GM19351 (cell line): ENCODE results near the gene ACVR2A.

Source experiments
- ATAC-seq: cut with Tn5 transposase; IDR thresholded peaks from one replicate; pipeline ENCODE4 v1.9.1; 2021; ENCODE audit warnings: mild to moderate bottlenecking, moderate library complexity; ENCODE audit not compliant: unreplicated experiment

ACVR2A gene

GRCh38 chr2:147916723-147917122, 71.9 kb downstream of the ACVR2A start:
- no peak for ATAC-seq

GRCh38 chr2:147917161-147917560, 72.3 kb downstream of the ACVR2A start:
- no peak for ATAC-seq

DNA sequence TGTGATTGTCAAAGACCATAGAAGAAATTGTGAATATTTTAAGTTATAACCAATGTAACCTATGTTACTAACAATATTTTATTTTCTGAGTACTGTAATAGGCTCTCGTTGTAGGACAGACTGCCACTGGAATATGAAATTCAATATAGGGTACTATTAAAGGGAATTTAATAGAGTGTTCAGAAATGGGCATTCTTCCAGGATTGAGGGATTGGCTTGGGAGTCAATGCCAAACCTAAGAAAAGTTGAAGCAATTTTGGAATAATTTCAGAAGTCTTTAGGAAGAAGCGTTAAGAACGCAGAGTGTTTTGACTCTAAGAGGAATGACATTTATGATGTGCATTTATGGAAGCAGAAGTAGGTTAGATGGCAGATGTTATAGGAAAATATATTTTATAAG, 79.0 kb downstream of the ACVR2A start:
- ATAC-seq, result no peak

DNA sequence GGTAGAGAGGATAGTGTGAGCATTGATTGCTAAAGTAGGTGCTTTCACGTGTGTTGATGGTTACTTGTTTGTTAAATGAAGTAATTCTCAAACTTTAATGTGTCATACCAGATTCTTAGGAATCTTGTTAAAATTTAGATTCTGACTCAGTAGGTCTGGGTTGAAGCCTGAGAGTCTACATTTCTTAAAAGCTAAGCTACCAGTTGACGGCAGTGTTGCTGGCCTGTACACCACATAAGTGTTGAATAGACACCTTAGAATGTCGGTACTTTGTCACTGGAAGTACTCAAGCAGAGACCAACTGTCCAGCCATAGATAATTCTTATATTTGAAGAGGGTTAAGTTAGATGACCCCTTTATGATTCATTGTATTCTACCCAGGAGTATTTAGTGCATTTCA, 79.8 kb downstream of the ACVR2A start:
- ATAC-seq, result no peak

- no peak for ATAC-seq
Measured at GRCh38 chr2:147925886-147926285, 81.1 kb downstream of the ACVR2A start.

GRCh38 chr2:147927053-147927588, 82.3 kb downstream of the ACVR2A start:
- no peak for ATAC-seq

DNA sequence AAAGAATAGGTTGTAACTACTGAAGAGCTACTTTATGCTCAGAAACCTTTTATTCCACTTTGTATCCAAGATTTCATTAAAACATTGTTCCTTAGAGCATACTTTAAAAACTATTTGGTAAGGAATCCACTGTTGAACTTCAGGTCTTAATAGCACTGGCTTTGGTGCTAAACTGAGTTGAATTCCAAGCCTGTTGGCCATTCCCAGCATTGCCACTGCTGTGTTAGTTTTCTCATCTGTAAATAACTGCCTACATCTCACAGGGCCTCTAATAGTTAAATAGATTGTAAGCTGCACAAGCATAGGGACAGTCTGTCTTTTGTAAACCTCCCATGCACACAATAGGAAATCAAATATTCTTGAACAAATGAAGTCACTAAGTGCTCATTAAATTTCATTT, 89.1 kb downstream of the ACVR2A start:
- ATAC-seq, result no peak

DNA sequence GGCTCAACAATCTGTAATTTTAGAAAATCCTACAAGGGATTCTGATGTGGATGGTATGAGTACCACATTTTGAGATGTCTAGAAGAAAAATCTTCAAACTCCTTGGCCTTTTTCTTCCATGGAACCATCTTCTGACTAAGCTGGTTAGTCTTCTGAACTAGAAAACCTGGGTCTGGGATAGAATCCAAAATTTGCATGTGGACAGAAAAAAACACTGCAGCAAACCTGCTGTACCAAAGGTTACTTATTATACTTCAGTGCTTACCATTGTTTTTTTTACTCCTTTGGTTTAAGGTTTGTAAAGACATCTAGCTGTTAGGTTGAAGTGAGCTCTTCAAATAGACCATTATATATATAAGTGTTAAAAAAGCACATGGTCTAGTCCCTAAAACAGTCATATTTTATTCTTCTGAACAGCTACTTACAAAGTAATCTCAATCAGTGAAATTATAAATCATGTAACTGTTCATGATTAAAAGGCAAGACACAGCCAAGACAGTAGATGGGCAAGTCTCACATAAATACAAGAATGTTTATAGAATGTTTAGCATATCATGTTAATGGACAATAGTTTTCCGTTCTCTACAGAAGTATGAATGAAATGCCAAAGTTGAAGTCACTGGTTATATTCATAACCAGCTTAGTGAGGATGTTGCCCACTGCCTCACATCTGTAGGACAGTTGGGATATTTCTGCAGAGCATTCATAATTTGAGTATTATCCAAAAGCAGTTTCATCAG, 90.2 kb downstream of the ACVR2A start:
- ATAC-seq, result no peak

GRCh38 chr2:147937744-147938349, 93.0 kb downstream of the ACVR2A start:
- ATAC-seq, result peak; percentile 66

DNA sequence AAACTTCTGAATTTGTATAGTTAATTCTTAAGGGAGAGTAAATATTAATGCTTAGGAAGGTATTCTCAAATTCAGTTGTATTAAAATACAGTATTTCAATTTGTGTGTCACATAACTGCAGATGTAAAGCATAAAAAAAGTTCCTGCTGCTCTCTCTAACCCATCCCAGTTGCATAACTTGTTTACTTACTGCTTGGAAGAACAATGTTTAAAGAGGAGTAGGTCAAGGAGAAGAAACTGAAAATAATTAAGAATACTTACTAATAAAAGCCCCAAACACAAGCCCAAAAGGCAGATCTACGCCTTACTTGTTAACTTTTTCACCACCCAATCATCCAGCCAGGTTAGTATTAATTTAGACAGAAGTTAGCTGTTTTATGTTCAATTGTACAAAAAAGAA, 94.5 kb downstream of the ACVR2A start:
- ATAC-seq, result no peak

DNA sequence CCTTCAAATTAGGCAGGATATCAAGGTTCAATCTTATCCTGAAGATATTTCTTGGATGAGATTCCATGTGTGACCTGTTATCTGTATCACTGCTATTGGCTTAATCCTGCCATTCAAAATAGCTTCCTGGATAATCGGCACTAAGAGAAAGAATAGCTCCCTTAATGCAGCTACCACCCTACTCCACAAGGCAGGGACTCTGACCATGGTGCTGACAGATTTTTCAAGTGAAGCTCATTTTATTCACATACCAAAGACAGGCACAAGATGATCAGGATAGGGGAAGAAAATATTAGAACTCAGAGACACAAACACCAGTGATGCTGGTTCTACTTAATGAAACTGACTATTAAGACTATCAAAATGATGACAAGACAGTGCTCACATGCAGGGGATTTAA, 100.8 kb downstream of the ACVR2A start:
- no peak for ATAC-seq

GRCh38 chr2:147952118-147952517, 107.3 kb downstream of the ACVR2A start:
- ATAC-seq, result no peak

DNA sequence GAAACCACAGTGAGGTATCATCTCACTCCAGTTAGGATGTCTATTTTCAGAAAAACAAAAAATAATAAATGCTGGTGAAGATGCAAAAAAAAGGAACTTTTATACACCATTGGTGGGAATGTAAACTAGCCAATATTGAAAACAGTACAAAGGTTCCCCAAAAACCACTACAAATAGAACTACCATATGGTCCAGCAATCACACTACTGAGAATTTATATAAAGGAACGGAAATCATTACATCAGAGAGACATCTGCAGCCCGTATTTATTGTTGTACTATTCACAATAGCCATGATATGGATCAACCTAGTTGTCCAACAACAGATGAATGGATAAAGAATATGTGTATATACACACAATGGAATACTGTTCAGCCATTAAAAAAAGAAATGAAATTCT, 123.7 kb downstream of the ACVR2A start:
- no peak for ATAC-seq

- ATAC-seq, result no peak
Measured at GRCh38 chr2:147976102-147976501, 131.3 kb downstream of the ACVR2A start.

GRCh38 chr2:147977679-147978078, 132.8 kb downstream of the ACVR2A start:
- ATAC-seq, result no peak
